ENCODE measurements around the gene DGLUCY.

The DGLUCY gene

GRCh38 chr14:91103116-91103515 is 10.8 kb upstream of the DGLUCY start:
- no peaks in the 10 kb centered on the region for H3K9me2 ChIP-seq (replicated peaks; ENCODE audit: control insufficient read depth, low read length)
- no peaks in the 10 kb centered on the region for H3K36me3 ChIP-seq (ENCODE audit: control insufficient read depth, low read length)
- peaks cover 5% of the 10 kb centered on the region; the same call in 1 of the 2 replicates for H3K27me3 ChIP-seq (ENCODE audit: control insufficient read depth, low read length)
- H3K4me2 ChIP-seq (ENCODE audit: low read length) = no peak overlapping the region
- H3K4me1 ChIP-seq (ENCODE audit: control insufficient read depth, low read length) = no peaks in the 10 kb centered on the region
- H3K4me3 ChIP-seq (ENCODE audit: low read length) = no peak overlapping the region
- no peaks in the 10 kb centered on the region for H3K9me3 ChIP-seq (ENCODE audit: control insufficient read depth, insufficient read depth, low read length)
- H3F3A ChIP-seq (ENCODE audit: control insufficient read depth, insufficient read depth) = no peaks in the 10 kb centered on the region
- TF ChIP-seq CTCF (IDR thresholded peaks at IDR 0.05; ENCODE audit: low read depth, low read length, poor library complexity, severe bottlenecking) (no peak), EZH2phosphoT487 (IDR thresholded peaks at IDR 0.05; ENCODE audit: borderline replicate concordance, low read length) (no peak)
- no peak overlapping the region for H3K27ac ChIP-seq (ENCODE audit: low read depth, low read length)
- H4K20me1 ChIP-seq (ENCODE audit: control insufficient read depth, insufficient read depth, low read depth, low read length) = no peaks in the 10 kb centered on the region
- H3K79me2 ChIP-seq (ENCODE audit: control insufficient read depth, low read length) = no peaks in the 10 kb centered on the region

- H3K4me2 ChIP-seq (ENCODE audit: low read length) = no peak overlapping the region
- no peaks in the 10 kb centered on the region for H4K20me1 ChIP-seq (ENCODE audit: control insufficient read depth, insufficient read depth, low read depth, low read length)
- H3K79me2 ChIP-seq (ENCODE audit: control insufficient read depth, low read length) = no peaks in the 10 kb centered on the region
- H3K27ac ChIP-seq (ENCODE audit: low read depth, low read length) = no peak overlapping the region
- H3K36me3 ChIP-seq (ENCODE audit: control insufficient read depth, low read length) = no peaks in the 10 kb centered on the region
- H3K4me3 ChIP-seq (ENCODE audit: low read length) = no peak overlapping the region
- no peaks in the 10 kb centered on the region for H3F3A ChIP-seq (ENCODE audit: control insufficient read depth, insufficient read depth)
- H3K9me2 ChIP-seq (replicated peaks; ENCODE audit: control insufficient read depth, low read length) = no peaks in the 10 kb centered on the region
- no peaks in the 10 kb centered on the region for H3K27me3 ChIP-seq (ENCODE audit: control insufficient read depth, low read length)
- H3K4me1 ChIP-seq (ENCODE audit: control insufficient read depth, low read length) = peaks cover 18% of the 10 kb centered on the region
- no peaks in the 10 kb centered on the region for H3K9me3 ChIP-seq (ENCODE audit: control insufficient read depth, insufficient read depth, low read length)
- TF ChIP-seq CTCF (IDR thresholded peaks at IDR 0.05; ENCODE audit: low read depth, low read length, poor library complexity, severe bottlenecking) = no peak
- TF ChIP-seq EZH2phosphoT487 (IDR thresholded peaks at IDR 0.05; ENCODE audit: borderline replicate concordance, low read length) = no peak
Measured at GRCh38 chr14:91108941-91109611, 4.8 kb upstream of the DGLUCY start.

GRCh38 chr14:91111443-91111842 is 2.4 kb upstream of the DGLUCY start:
- Histone ChIP-seq H3K36me3 (ENCODE audit: control insufficient read depth, low read length) (peaks cover 3% of the 10 kb centered on the region), H4K20me1 (ENCODE audit: control insufficient read depth, insufficient read depth, low read depth, low read length) (no peaks in the 10 kb centered on the region), H3K27me3 (ENCODE audit: control insufficient read depth, low read length) (no peaks in the 10 kb centered on the region), H3K4me2 (ENCODE audit: low read length) (no peak overlapping the region), H3K79me2 (ENCODE audit: control insufficient read depth, low read length) (peaks cover 22% of the 10 kb centered on the region), H3K4me1 (ENCODE audit: control insufficient read depth, low read length) (peaks cover 38% of the 10 kb centered on the region), H3K9me3 (ENCODE audit: control insufficient read depth, insufficient read depth, low read length) (no peaks in the 10 kb centered on the region), H3K9me2 (replicated peaks; ENCODE audit: control insufficient read depth, low read length) (no peaks in the 10 kb centered on the region), H3K27ac (ENCODE audit: low read depth, low read length) (no peak overlapping the region), H3F3A (ENCODE audit: control insufficient read depth, insufficient read depth) (peaks cover 3% of the 10 kb centered on the region; the same call in 1 of the 2 replicates), H3K4me3 (ENCODE audit: low read length) (no peak overlapping the region)
- TF ChIP-seq CTCF (IDR thresholded peaks at IDR 0.05; ENCODE audit: low read depth, low read length, poor library complexity, severe bottlenecking) = no peak
- TF ChIP-seq EZH2phosphoT487 (IDR thresholded peaks at IDR 0.05; ENCODE audit: borderline replicate concordance, low read length) = no peak
